GM21786 (cell line): ENCODE measurements around the gene UMPS.
"Not testable (repeated sequence)": the region's sequence is repeated elsewhere in the genome, so short reads cannot be mapped to it uniquely, and the experiment has no call there.

Source experiments
- ATAC-seq: cut with Tn5 transposase; IDR thresholded peaks from one replicate; pipeline ENCODE4 v1.9.1; 2021; ENCODE audit not compliant: unreplicated experiment

The UMPS gene

DNA sequence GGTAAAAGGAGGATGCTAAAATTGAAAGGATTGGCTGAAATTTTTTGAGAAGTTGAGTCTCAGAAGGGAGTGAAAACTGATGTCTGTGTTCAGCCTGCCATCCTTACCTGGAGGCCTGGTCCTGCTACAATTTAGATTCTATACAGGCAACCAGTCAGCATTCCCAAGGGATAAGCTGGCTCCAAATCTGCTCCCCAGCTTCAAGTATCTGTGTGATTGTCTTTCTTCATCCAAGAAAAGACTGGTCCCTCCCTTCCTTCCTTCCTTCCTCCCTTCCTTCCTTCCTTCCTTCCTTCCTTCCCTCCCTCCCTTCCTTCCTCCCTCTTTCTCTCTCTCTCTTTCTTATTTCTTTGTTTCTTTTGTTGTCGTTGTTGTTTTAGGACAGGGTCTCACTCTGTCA, 24.7 kb upstream of the UMPS start:
- no peak for ATAC-seq

DNA sequence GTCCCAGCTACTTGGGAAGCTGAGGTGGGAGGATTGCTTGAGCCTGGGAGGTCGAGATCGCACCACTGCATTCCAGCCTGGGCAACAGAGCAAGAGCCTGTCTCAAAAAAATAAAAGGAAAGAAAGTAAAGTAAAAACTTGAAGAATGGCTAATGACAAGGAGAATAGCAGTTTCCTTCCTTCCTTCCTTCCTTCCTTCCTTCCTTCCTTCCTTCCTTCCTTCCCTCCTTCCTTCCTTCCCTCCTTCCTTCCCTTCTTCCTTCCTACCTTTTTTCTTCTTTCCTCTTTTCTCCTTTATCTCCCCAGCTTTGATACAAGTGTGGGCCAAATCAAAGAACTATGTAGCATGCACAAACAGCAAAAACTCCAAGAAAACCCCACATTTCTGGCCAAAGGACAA, 23.0 kb upstream of the UMPS start:
- not testable (repeated sequence) for ATAC-seq

DNA sequence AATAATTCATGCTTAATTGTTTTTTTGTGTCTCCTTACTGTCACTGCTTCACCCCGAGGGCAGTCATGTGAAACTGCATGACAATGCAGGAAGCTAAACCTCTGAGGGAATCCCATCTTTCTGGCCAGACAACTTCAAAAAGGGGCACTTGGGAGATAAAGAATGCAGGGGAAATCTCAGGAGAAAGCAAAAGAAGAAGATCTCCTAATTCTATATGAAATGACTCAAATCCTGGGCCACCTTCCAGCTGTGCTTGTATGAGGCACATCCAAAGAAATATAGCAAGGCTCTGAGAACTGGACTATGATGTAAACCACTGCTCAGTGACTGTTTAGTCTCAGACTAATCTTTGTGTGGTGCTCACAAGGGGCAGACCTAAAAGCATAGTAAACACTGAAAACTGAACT, 22.6 kb upstream of the UMPS start:
- ATAC-seq = no peak

DNA sequence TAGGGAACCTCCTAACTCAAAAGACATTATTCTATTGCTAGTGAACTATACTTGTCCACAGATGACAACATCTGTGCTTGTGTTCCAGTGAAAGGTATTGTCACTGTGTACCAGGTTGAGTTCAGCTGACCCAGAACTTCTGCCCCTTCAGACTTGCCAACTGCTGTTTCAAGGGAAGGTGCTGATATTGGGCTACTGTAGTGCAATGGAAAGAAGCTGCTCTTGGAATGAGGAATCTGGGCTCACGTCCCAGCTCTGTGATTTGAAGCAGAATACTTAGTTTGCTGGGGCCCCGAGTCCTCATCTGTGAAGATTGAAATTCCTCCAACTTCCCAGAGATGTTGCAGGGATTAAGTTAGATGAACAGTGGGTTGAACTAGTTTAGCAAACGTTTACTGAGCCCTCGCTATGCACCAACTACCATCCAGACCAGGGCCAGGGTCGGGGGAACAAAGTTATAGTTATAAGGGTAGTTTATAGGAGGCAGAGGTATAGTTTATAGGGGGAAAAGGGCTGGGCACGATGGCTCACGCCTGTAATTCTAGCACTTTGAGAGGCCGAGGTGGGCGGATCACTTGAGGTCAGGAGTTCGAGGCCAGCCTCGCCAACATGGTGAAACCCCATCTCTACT, 15.9 kb upstream of the UMPS start:
- ATAC-seq = no peak

DNA sequence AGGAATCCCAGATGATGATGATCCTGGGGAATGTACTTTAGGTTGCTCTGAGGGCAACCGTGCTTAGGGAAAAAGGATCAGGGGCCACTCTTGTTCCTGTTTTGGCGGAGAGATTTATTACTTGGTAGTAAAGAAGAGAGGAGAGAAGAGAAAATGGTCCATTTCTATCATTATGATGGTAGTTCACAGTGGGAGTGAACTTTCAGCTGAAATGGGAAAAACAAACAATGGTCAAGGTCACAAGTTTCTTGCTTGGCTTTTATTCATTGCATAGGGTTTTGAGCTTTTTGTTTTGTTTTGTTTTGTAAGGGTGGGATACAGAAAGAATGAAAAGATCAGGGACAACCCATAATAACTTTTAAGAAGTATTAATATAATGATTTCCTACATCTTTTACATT, 7.7 kb upstream of the UMPS start:
- no peak for ATAC-seq

DNA sequence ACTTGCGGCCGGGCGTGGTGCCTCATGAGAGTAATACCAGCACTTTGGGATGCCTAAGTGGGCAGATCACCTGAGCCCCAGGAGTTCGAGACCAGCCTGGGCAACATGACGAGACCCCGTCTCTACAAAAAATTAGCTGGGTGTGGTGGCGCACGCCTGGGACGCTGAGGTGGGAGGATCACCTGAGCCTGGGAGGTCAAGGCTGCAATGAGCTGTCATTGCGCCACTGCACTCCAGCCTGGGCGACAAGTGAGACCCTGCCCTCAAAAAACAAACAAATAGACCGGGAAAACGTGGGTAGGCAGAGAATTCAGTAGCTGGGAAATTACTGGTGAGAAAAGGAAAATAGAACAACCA, 667 bp downstream of the UMPS start:
- no peak for ATAC-seq

DNA sequence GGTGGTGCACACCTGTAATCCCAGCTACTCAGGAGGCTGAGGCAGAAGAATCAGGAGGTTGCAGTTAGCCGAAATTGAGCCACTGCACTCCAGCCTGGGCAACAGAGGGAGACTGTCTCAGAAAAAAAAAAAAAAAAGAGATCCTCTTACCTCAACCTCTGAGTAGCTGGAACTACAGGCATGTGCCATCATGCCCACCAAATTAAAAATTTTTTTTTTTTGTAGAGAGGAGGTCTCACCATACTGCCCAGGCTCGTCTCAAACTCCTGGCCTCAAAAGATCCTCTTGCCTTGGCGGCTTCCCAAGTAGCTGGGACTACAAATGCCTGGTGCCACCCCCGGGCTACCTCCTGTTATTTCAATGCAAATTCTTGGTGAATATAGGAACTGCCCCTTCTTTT, 1.5 kb downstream of the UMPS start:
- ATAC-seq = no peak

DNA sequence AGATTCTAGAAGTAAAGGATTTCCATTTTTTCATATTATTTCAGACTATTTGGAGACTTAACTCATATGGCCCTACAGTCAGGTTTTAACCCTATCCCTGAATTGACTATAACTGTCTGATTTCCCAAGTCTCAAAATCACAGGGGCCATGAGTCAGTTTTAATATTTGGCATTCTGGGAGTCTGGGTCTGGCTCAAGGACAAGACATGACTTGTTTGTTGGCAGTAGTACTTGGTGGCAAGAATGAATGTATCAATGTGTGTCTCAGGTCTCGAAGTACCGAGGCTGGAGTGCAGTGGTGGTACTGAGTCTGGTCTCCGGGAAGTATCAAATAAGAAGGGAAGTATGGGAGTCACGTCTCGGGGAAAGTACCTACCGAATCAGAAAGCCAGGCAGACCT, 10.8 kb downstream of the UMPS start:
- no peak for ATAC-seq

DNA sequence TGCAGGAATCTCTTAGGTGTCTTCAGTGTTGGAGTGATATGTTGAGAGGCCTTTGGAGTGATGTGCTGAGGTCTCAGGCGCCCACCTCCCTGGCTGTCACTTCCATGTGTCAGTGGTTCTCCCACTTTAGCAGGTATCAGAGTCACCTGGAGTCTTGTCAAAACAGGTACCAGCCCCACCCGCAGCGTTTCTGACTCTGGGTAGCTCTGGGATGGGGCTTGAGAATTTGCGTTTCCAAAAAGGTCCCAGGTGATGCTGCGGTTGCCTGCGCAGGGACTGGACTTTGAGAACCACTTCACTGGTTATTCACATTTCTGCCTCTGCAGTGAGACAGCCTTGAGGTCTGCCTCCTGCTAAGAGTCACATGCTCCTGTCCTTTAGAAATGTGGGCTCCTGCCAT, 15.5 kb downstream of the UMPS start:
- no peak for ATAC-seq

DNA sequence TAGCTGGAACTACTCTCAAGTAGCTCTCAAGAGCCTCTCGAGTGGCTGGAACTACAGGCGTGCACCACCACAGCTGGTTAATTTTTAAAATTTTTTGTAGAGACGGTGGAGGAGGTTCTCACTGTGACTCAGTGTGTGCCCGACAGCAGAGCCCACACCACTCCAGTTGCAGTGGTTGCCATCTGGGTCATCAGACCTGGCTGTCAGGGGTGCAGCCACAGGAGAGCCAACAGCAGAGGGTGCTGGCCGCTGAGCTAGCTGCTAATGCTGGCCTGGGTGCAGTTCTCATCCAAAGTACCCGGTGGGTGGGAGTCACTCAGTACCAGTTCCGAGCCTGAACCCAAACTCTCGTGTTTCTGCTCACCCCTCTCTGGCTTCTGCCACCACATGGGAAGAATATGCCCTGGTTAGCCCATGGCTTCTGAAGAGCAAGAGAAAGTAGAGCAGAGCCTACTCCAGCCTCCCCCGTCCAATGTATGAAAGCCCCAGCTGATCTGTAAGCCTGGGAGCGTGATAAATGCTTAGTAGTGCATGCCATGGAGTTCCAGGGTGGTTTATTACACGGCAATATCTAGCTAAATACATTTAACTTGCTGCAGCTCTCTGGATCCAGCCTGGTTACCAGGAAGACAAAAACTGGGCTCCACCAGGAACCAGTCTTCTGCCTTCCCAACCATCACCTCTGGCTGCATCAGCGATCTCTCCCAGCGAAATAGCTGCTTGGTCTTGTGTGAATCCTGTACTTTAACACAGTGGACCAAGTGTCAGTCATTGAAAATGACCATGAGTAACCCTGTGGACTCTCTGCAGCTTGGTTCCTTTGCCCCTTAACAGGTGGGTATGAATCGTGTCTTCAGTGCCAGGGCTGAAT, 17.1 kb downstream of the UMPS start:
- ATAC-seq = no peak

DNA sequence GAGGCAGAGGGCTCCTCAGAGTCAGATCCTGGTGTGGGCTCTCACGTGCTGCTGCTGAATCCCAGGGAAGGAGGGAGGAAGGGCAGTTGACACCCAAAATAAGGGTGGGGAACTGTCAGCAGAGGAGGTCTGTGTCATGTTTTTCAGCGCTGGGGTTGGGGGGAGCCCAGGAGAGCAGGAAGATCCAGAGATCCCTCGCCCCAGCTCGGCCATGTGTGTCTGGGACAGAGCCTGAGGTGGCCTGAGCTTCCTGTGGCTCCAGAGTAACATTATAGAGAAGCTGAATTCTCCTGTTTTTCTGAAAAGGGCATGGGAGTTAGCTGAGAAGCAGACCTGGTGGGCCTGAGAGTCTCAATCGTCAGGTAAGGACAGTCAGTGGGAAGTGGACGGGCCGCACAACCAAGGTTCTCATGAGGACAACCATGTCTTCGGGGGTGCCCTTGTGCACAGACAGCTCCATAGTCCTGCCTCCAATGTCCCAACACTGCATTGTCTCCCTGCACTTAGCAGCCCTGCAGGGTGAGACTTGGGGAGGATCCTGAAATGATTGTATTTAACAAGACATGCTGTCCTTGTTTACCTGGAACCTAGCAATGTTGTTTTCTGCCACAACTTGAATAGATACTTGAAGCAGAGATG, 18.4 kb downstream of the UMPS start:
- ATAC-seq = no peak

DNA sequence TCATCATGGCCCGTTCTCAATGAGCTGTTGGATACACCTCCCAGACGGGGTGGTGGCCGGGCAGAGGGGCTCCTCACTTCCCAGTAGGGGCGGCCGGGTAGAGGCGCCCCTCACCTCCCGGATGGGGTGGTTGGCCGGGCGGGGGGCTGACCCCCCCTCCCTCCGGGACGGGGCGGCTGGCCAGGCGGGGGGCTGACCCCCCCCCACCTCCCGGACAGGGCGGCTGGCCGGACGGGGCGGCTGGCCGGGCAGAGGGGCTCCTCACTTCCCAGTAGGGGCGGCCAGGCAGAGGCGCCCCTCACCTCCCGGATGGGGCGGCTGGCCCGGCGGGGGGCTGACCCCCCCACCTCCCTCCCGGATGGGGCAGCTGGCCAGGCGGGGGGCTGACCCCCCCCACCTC, 19.6 kb downstream of the UMPS start:
- not testable (repeated sequence) for ATAC-seq

DNA sequence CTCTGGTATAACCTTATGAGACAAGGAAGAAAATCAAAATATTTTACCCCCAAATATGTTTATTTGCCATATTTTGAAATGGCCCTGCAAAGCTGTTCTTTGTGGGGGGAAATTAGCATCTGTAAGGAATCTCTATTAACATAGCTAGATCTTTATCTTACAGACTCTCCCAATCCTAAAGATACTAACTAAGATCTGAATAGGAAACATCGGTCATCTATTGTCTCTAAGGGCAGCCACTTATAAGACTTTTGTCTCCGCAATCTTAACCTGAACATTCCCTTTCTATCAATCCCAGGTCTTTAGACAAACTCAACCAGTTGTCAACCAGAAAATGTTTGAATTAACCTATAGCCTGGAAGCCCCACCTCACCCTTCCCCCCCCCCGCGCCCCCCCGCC, 21.2 kb downstream of the UMPS start:
- no peak for ATAC-seq

DNA sequence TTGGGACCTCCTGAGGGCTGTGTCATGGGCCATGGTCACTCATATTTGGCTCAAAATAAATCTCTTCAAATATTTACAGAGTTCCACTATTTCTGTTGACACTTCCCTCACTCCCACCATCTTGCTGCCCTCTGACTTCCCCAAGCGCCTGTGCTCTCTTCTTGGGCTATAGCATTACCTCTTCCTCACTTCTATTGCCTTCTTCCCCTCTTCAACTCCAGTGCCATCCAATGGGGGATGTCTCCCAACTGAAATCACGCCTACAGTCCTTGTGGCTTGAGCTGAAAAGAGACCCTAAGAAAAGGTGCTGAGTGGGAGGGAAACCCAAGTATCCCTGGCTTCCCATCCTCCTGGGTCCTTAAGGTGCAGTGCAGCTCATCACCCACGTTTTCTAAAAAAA, 21.8 kb downstream of the UMPS start:
- ATAC-seq = no peak

DNA sequence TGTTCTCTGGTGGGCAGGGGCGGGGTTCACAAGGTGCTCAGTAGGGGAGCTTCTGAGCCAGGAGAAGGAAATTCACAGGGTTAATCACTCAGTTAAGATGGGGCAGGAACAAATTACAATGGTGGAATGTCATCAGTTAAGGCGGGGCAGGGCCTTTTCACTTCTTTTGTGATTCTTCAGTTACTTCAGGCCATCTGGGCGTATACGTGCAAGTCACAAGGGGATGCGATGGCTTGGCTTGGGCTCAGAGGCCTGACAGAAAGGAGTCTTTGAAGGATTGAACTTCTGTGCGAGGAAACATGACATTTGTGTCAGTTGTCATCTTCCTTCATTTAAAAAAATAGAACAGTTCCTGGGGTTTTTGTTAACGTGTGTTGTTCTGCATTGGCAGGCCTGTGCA, 27.7 kb downstream of the UMPS start:
- not testable (repeated sequence) for ATAC-seq

DNA sequence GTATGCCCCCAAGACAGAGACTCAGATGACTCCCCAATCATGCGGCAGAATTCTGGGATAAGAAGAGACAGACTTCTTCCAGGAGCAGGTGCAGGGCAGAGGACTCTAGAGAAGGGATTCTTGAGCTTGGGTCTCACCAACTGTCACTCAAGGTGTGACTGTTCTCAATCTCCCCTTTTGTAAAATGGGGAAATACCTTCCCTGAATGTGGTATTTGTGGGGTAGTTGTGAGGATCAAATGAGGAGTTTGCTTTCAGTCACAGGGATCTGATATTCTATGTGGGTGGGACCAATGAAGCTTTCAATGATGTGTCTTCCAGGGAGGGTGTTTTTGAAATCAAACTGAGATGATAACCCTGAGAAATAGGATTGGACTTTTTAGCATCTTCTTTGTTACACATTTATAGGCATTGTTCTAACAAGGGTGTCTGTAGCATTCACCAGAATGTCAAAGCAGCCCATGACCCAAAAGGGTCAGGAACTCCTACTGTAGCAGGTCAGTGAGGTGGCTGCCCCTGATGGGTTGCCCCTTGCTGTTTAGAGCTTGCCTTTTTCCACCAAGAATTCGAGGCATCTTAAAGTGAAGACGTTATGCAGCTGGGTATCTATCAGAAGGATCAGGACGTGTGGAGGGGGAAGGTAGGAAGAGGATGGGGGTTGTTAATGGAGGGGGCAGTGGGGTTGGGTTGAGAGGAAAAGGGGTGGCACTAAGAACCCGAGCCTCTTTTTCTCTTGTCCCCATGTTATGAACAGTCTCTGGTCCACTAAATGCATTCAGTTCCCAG, 28.8 kb downstream of the UMPS start:
- ATAC-seq = no peak

DNA sequence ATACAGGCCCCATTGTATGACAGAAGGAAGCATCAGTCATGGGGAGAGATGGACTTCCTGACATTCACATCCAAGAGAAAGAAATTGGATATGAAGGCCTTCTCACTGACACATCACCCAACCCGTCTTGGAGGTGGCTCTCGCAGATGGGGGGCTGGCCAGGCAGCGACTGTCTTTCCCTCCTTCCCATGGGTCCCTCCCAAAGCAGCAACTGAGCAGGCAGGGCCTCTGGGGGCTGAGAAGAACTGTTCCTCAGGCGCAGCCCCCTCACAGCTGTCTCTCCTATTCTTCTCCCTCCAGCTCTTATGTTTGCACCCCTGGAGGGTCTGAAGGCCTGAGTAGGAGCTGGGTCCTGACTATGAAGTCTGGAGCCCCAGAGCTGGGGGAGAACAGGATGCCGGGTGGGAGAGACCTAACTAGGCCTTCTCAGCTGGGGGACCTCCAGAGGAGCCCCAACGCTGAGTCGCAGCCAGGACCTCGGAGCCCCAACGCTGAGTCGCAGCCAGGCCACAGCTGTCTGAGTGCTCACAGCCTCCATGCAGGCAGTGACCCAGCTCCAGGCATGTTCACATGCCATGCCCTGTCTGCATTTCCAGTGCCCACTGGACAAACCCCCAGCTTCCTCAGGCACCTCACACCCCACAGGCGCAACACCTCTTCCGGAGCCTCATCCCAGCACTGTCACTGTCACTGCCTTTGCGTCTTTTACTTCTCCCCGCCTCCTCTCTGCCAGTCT, 29.6 kb downstream of the UMPS start:
- no peak for ATAC-seq

DNA sequence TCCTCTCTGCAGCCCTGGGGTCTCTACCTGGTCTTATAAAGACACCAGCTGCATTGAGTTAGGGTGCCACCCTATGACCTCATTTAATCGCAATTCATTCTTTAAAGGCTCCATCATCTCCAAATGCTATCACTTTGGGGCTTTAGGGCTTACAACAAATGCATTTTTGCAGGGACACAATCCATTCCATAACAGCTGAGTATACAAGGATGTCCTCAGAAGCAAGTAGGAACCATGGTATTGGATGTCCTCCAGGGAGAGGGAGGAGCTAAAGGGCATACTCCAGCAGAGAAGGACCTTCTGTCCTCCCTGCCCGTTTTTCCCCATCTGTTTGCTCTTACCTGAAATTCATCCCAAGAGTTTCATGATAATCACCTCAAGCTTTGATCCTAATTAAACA, 30.3 kb downstream of the UMPS start:
- ATAC-seq = no peak

DNA sequence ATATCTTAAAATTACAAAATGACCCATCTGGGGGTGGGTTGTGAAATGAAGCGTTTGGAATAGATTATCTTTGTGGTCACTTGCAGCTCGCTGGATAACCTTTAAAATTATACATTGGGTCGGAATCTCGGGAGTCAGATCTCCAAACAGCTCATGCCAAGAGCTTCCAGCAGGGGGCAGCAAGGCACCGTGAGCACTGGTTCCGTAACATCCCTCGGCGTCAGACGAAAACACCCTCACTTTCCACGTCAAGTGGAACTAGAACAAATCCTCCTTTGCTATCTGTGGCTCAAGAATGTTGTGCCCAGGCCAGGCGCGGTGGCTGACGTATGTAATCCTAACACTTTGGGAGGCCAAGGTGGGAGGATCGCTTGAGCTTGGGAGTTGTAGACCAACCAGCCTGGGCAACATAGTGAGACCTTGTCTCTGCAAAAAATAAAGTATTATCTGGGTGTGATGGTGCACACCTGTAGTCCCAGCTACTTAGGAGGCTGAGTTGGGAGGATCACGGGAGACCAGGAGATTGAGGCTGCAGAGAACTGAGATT, 31.1 kb downstream of the UMPS start:
- ATAC-seq = peak; percentile 55

DNA sequence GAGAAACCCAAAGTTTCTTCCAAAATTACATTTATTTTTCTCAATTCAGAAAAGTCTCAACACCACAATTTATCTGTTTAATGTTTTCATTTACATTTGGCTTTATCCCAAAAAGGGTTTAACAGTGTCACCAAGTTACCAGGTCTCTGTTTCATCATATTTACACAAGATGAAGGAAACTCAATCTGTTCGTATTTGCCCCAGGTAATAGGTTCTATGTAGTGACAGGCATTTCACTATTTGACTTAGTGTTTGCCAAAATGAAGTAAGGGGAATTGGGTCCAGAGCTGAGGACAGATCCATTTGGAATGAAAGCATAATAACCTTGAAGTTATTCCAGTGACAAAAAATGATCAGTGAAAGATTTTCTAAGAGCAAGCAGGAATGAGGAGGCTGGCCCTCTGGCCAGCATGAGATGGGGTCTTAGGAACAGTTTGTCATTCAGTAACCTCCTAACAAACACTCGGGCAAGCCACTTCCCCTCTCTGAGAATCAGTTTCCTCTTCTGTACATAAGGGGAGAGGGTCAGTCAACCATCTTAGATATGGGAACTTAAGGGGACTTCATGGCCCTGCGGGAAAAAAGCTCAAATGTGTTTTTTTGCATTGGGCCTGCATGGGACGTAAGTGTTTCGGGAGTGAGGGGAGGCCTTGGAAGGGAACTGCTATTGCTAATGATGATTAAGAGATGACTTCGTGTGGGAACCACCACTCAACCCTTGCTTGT, 31.8 kb downstream of the UMPS start:
- ATAC-seq = no peak
